OCI-LY7 (cell line): ENCODE results near the gene SCARB1.

Source experiments
- EZH2phosphoT487 ChIP-seq: fragments of 200-600 bp; sonication (generic); IDR thresholded peaks from 2 replicates; pipeline ENCODE4 v1.6.1; 2018; ENCODE audit warnings: low read depth, borderline replicate concordance, mild to moderate bottlenecking, mixed run types, antibody characterized with exemption, low read length, moderate library complexity, mixed read lengths
- TF ChIP-seq, protein P1 (sequence below): fragments of 200-600 bp; sonication (generic); conservative IDR thresholded peaks from 2 replicates; pipeline ENCODE4 v1.5.1; 2014; ENCODE audit warnings: mild to moderate bottlenecking, antibody characterized with exemption, low read length, moderate library complexity, mixed read lengths

DNA sequence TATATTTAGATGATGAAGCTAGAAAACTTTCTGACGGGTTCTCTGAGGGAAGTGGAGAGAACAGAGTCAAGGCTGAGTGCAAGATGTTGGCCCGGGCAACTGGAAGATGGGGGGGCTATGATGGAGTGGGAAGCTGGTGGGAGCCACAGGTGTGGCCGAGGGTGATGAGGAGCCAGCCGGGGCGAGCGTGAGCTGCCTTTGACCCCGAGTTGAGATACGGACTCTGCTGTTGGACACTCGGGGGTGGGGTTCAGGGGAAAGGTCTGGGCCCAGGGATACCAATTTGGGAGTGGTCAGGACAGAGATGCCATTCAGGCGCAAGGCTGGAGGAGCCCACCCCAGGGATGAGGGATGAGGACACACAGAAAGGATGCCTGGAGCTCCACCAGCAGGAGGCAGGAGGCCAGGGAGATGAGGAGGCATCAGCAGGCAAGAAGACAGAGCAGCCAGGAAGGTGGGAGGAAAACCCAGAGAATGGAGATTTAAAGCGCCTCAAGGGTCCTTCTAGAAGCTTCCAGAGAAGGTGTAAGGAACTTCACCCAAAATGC lies 9.0 kb downstream of the SCARB1 start:
- TF ChIP-seq, protein P1, sequence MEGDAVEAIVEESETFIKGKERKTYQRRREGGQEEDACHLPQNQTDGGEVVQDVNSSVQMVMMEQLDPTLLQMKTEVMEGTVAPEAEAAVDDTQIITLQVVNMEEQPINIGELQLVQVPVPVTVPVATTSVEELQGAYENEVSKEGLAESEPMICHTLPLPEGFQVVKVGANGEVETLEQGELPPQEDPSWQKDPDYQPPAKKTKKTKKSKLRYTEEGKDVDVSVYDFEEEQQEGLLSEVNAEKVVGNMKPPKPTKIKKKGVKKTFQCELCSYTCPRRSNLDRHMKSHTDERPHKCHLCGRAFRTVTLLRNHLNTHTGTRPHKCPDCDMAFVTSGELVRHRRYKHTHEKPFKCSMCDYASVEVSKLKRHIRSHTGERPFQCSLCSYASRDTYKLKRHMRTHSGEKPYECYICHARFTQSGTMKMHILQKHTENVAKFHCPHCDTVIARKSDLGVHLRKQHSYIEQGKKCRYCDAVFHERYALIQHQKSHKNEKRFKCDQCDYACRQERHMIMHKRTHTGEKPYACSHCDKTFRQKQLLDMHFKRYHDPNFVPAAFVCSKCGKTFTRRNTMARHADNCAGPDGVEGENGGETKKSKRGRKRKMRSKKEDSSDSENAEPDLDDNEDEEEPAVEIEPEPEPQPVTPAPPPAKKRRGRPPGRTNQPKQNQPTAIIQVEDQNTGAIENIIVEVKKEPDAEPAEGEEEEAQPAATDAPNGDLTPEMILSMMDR: no peak
- TF ChIP-seq EZH2phosphoT487: no peak
